Tibial nerve (tissue), 3 donors: Measurements from ENCODE around the gene UFSP2.

Experiments
- CTCF ChIP-seq, 5 experiments: fragments of 200-600 bp in 3 of 5; fragments of 450-650 bp in 2 of 5; sonication (generic) in 3 of 5; IDR thresholded peaks; one replicate each; pipeline ENCODE4 v1.5.1; 2016 to 2019; ENCODE audit warnings: antibody characterized with exemption in 5 of 5, mild to moderate bottlenecking in 3 of 5, moderate library complexity in 2 of 5
- POLR2A ChIP-seq, 2 donors: fragments of 450-650 bp; IDR thresholded peaks; one replicate each; pipeline ENCODE4 v1.6.1; 2017; ENCODE audit warnings: antibody characterized with exemption in 2 of 2, mild to moderate bottlenecking in 2 of 2, moderate library complexity in 2 of 2

- TF ChIP-seq CTCF (IDR thresholded peaks at IDR 0.05), result no peak
- no peak for TF ChIP-seq POLR2A (IDR thresholded peaks at IDR 0.05)
Measured at GRCh38 chr4:185441479-185441878, 15.7 kb upstream of the UFSP2 start.
